SK-N-SH (cell line): Measurements from ENCODE around the gene GALNT11. TPM values are rescaled to one million over a fixed set of nuclear protein-coding genes. Genes with fewer than 3 reads are reported as not detected.

Source experiments
- CTCF ChIA-PET: fragments of 300-600, 350-600 bp; formaldehyde crosslinking; extraction: SDS; loops from one replicate; lab custom pipeline; 2021; lab: Yijun Ruan, JAX
- POLR2A ChIA-PET: fragments of 350-600 bp; sonication (Branson Sonifier 250); formaldehyde crosslinking; extraction: SDS; loops from one replicate; lab custom pipeline; 2020; ENCODE audit warnings: antibody characterized with exemption, inconsistent platforms; lab: Yijun Ruan, JAX
- DNase-seq: peaks from one replicate; pipeline ENCODE4 v3.0.0; 2012
- H2AFZ ChIP-seq: fragments of 200-600 bp; sonication (generic); 2 replicates; pipeline ENCODE4 v1.8.1; 2016; ENCODE audit warnings: antibody characterized with exemption, mild to moderate bottlenecking, low read depth
- H3F3A ChIP-seq: fragments of 200-600 bp; sonication (generic); replicated peaks from 2 replicates; pipeline ENCODE3; 2016; ENCODE audit warnings: antibody characterized with exemption, mild to moderate bottlenecking; ENCODE audit not compliant: insufficient read depth
- H3K27ac ChIP-seq, 2 experiments: fragments of 200-500 bp in 1 of 2; fragments of 200-600 bp in 1 of 2; sonication (Bioruptor generic) in 1 of 2; sonication (generic), shearing (Covaris generic) in 1 of 2; 2 replicates each; pipeline versions ENCODE4 v1.5.1 to v1.6.1; 2014 to 2016; ENCODE audit warnings: low read depth in 2 of 2, inconsistent platforms in 1 of 2, low read length in 1 of 2, mild to moderate bottlenecking in 1 of 2, mixed read lengths in 1 of 2
- H3K27me3 ChIP-seq: fragments of 200-600 bp; sonication (generic), shearing (Covaris generic); 2 replicates; pipeline ENCODE4 v1.6.1; 2016; ENCODE audit warnings: mixed run types; ENCODE audit not compliant: insufficient read depth
- H3K36me3 ChIP-seq, 2 experiments: fragments of 200-500 bp in 1 of 2; fragments of 200-600 bp in 1 of 2; sonication (Bioruptor generic) in 1 of 2; sonication (generic) in 1 of 2; replicated peaks in 1 of 2; 2 replicates each; pipeline versions ENCODE3 to v1.5.1; 2014 to 2016; ENCODE audit warnings: low read length in 1 of 2, mild to moderate bottlenecking in 1 of 2; ENCODE audit not compliant: insufficient read depth in 2 of 2, control insufficient read depth in 1 of 2
- H3K4me1 ChIP-seq, 2 experiments: fragments of 200-500 bp in 1 of 2; fragments of 200-600 bp in 1 of 2; sonication (Bioruptor generic) in 1 of 2; sonication (generic), shearing (Covaris generic) in 1 of 2; 2 replicates each; pipeline versions ENCODE4 v1.5.1 to v1.6.1; 2014 to 2016; ENCODE audit warnings: low read depth in 1 of 2, low read length in 1 of 2, mixed run types in 1 of 2; ENCODE audit not compliant: insufficient read depth in 2 of 2, control insufficient read depth in 1 of 2
- H3K4me2 ChIP-seq: fragments of 200-600 bp; sonication (generic), shearing (Covaris generic); 2 replicates; pipeline ENCODE4 v1.6.1; 2017; ENCODE audit warnings: mixed run types
- H3K4me3 ChIP-seq, 2 experiments: fragments of 200-500 bp in 1 of 2; fragments of 200-600 bp in 1 of 2; sonication (Bioruptor generic) in 1 of 2; sonication (generic), shearing (Covaris generic) in 1 of 2; 2 replicates each; pipeline versions ENCODE4 v1.5.1 to v1.8.1; 2014 to 2016; ENCODE audit warnings: low read depth in 2 of 2, inconsistent platforms in 1 of 2, low read length in 1 of 2, mild to moderate bottlenecking in 1 of 2, mixed read lengths in 1 of 2, moderate library complexity in 1 of 2
- H3K79me2 ChIP-seq: fragments of 200-600 bp; sonication (generic); 2 replicates; pipeline ENCODE4 v1.8.1; 2017; ENCODE audit warnings: mild to moderate bottlenecking; ENCODE audit not compliant: insufficient read depth
- H3K9ac ChIP-seq: fragments of 200-600 bp; sonication (generic); 2 replicates; pipeline ENCODE4 v1.6.1; 2017; ENCODE audit warnings: mixed run types
- H3K9me2 ChIP-seq: fragments of 200-600 bp; sonication (generic); 2 replicates; pipeline ENCODE4 v1.6.1; 2017; ENCODE audit warnings: mixed run types
- H3K9me3 ChIP-seq: fragments of 200-600 bp; sonication (generic); 2 replicates; pipeline ENCODE4 v1.6.1; 2017; ENCODE audit warnings: mixed run types, mild to moderate bottlenecking, moderate library complexity
- H4K20me1 ChIP-seq: fragments of 200-600 bp; sonication (generic); 2 replicates; pipeline ENCODE4 v1.6.1; 2017; ENCODE audit warnings: mild to moderate bottlenecking, mixed run types; ENCODE audit not compliant: insufficient read depth
- EZH2phosphoT487 ChIP-seq: fragments of 200-600 bp; sonication (generic); IDR thresholded peaks from 2 replicates; pipeline ENCODE4 v1.6.1; 2017; ENCODE audit warnings: low read depth, mixed run types, mild to moderate bottlenecking, antibody characterized with exemption, moderate library complexity, borderline replicate concordance
- GABPA ChIP-seq: IDR thresholded peaks from 2 replicates; pipeline ENCODE4 v1.4.0; 2012; ENCODE audit warnings: low read depth, mild to moderate bottlenecking
- IRF3 ChIP-seq: fragments of 150-350 bp; IDR thresholded peaks from 2 replicates; pipeline ENCODE4 v1.6.1; 2016; ENCODE audit warnings: mild to moderate bottlenecking, low read depth, low read length
- MXI1 ChIP-seq: IDR thresholded peaks from 2 replicates; pipeline ENCODE4 v1.6.1; 2012; ENCODE audit warnings: mild to moderate bottlenecking, low read depth, low read length, improper control_type of control experiment
- RAD21 ChIP-seq: IDR thresholded peaks from 2 replicates; pipeline ENCODE4 v1.6.1; 2012; ENCODE audit warnings: mild to moderate bottlenecking, low read length
- RCOR1 ChIP-seq: fragments of 150-350 bp; IDR thresholded peaks from 2 replicates; pipeline ENCODE4 v1.6.1; 2017; ENCODE audit warnings: antibody characterized with exemption, low read length
- RXRA ChIP-seq: IDR thresholded peaks from 2 replicates; pipeline ENCODE4 v1.4.0; 2012; ENCODE audit warnings: low read depth, mild to moderate bottlenecking, borderline replicate concordance
- SIN3A ChIP-seq: IDR thresholded peaks from 2 replicates; pipeline ENCODE4 v1.6.1; 2012; ENCODE audit warnings: low read depth, mild to moderate bottlenecking, low read length, moderate library complexity, borderline replicate concordance
- SMC3 ChIP-seq: IDR thresholded peaks from 2 replicates; pipeline ENCODE4 v1.6.1; 2012; ENCODE audit warnings: low read depth, low read length, improper control_type of control experiment
- TCF12 ChIP-seq: IDR thresholded peaks from 2 replicates; pipeline ENCODE4 v1.4.0; 2012
- YY1 ChIP-seq: IDR thresholded peaks from 2 replicates; pipeline ENCODE4 v1.4.0; 2012; ENCODE audit warnings: low read depth, mild to moderate bottlenecking
- WGBS: methylation state at CpG from one replicate; pipeline ENCODE4 v1.1.6; 2017; ENCODE audit warnings: low lambda C conversion rate; 5-methylcytosine and 5-hydroxymethylcytosine counted together
- polyA plus RNA-seq, 3 experiments: library from polyadenylated mRNA; depleted of rRNA; stranded (reverse); fragments of >200 nt; gene quantifications; 2 replicates each; pipeline ENCODE4 v1.2.3, GENCODE V29; 2012

The GALNT11 gene
- polyA plus RNA-seq, 1 of the 3 experiments (the other 2 are of a cell fraction) = 70.0 TPM

GRCh38 chr7:152115021-152115718 is 89.7 kb downstream of the GALNT11 start:
- Histone ChIP-seq H3K9me3 (no peaks in the 10 kb centered on the region), H2AFZ (no peak overlapping the region), H3K9me2 (no peaks in the 10 kb centered on the region), H3K4me2 (no peak overlapping the region), H3K27ac (no peak overlapping the region), H3K4me3 (no peak overlapping the region), H3K9ac (no peak overlapping the region), H3K36me3 (peaks cover 60 to 62% of the 10 kb centered on the region in 2 experiments), H3K79me2 (no peaks in the 10 kb centered on the region), H4K20me1 (no peaks in the 10 kb centered on the region), H3K27me3 (no peaks in the 10 kb centered on the region), H3F3A (no peaks in the 10 kb centered on the region), H3K4me1 (no peaks in the 10 kb centered on the region)
- WGBS = 91% methylated on average over 9 of the region's 9 CpGs
- no peak for DNase-seq
- no peak for TF ChIP-seq RCOR1
- CTCF ChIA-PET = interaction anchor here (1.1 kb wide), 1 partner anchor 591 kb away, joined by 3 read pairs; no protein-coding TSS in a partner anchor
- POLR2A ChIA-PET = interaction anchor here (0.5 kb wide), 1 partner anchor 55 kb away, joined by 3 read pairs; no protein-coding TSS in a partner anchor

GRCh38 chr7:152117356-152117755 is 91.9 kb downstream of the GALNT11 start:
- no peak overlapping the region for H2AFZ ChIP-seq
- ChIA-PET POLR2A (no interaction called here), CTCF (interaction anchor here (0.6 to 2.0 kb wide), 10 partner anchors 9 to 621 kb away, joined by 3 to 8 read pairs (median 3); no protein-coding TSS in a partner anchor)
- no peaks in the 10 kb centered on the region for H3K79me2 ChIP-seq
- H3K4me3 ChIP-seq = no peak overlapping the region
- no peaks in the 10 kb centered on the region for H3K9me3 ChIP-seq
- TF ChIP-seq TCF12 = no peak
- TF ChIP-seq IRF3 = no peak
- no peak for TF ChIP-seq RCOR1
- TF ChIP-seq SMC3 = no peak
- TF ChIP-seq GABPA = no peak
- no peak for TF ChIP-seq RAD21
- no peak for TF ChIP-seq EZH2phosphoT487
- TF ChIP-seq SIN3A = no peak
- TF ChIP-seq RXRA = no peak
- TF ChIP-seq MXI1 = no peak
- TF ChIP-seq YY1 = no peak
- no peaks in the 10 kb centered on the region for H3F3A ChIP-seq
- WGBS = 94% methylated on average over 8 of the region's 8 CpGs
- peaks cover 70 to 78% of the 10 kb centered on the region in 2 experiments for H3K36me3 ChIP-seq
- no peak overlapping the region for H3K4me2 ChIP-seq
- no peaks in the 10 kb centered on the region for H4K20me1 ChIP-seq
- H3K9me2 ChIP-seq = no peaks in the 10 kb centered on the region
- no peaks in the 10 kb centered on the region for H3K4me1 ChIP-seq
- no peak overlapping the region for H3K27ac ChIP-seq
- DNase-seq = no peak
- no peak overlapping the region for H3K9ac ChIP-seq
- no peaks in the 10 kb centered on the region for H3K27me3 ChIP-seq
